H1 (cell line): ENCODE data around the gene CAMTA1. TPM values are rescaled to one million over a fixed set of nuclear protein-coding genes. Genes with fewer than 3 reads are reported as not detected.

Experiments used
- CTCF ChIA-PET: fragments of 300-600 bp; sonication (Branson Sonifier 250); formaldehyde crosslinking; loops from one replicate; lab custom pipeline; 2021; ENCODE audit not compliant: partially characterized antibody; lab: Charles Lee
- POLR2A ChIA-PET: fragments of 300-600 bp; sonication (Branson Sonifier 250); formaldehyde crosslinking; loops from one replicate; lab custom pipeline; 2021; ENCODE audit warnings: inconsistent platforms; ENCODE audit not compliant: partially characterized antibody; lab: Charles Lee
- DNase-seq, 2 experiments: peaks; one replicate each; pipeline versions ENCODE4 v3.0.0 to v3.0.0-alpha.2; 2010 to 2022; ENCODE audit warnings: low spot score in 2 of 2, low read depth in 1 of 2, mixed read lengths in 1 of 2
- FAIRE-seq: peaks from 2 replicates; lab custom pipeline; 2011; peaks lifted over from hg19 to GRCh38; lab: Jason Lieb, UNC
- H2AFZ ChIP-seq: 2 replicates; pipeline ENCODE4 v1.8.1; 2012; ENCODE audit warnings: low read length, inconsistent platforms
- H2AK5ac ChIP-seq: 2 replicates; pipeline ENCODE4 v1.6.1; 2013; ENCODE audit warnings: low read depth, low read length
- H2BK120ac ChIP-seq: replicated peaks from 2 replicates; pipeline ENCODE3; 2013; ENCODE audit warnings: low read depth, low read length, inconsistent platforms
- H2BK12ac ChIP-seq: 2 replicates; pipeline ENCODE4 v1.6.1; 2013; ENCODE audit warnings: low read depth, low read length
- H2BK15ac ChIP-seq: 2 replicates; pipeline ENCODE4 v1.6.1; 2013; ENCODE audit warnings: low read length
- H2BK20ac ChIP-seq: 2 replicates; pipeline ENCODE4 v1.6.1; 2013; ENCODE audit warnings: low read length
- H2BK5ac ChIP-seq: 2 replicates; pipeline ENCODE4 v1.6.1; 2013; ENCODE audit warnings: low read depth, low read length
- H3K14ac ChIP-seq: 2 replicates; pipeline ENCODE4 v1.6.1; 2013; ENCODE audit warnings: inconsistent platforms; ENCODE audit not compliant: insufficient read length
- H3K18ac ChIP-seq: 2 replicates; pipeline ENCODE4 v1.6.1; 2013; ENCODE audit warnings: low read length; ENCODE audit errors: extremely low read depth
- H3K23ac ChIP-seq: 2 replicates; pipeline ENCODE4 v1.6.1; 2013; ENCODE audit warnings: inconsistent platforms; ENCODE audit not compliant: insufficient read length
- H3K23me2 ChIP-seq: 2 replicates; pipeline ENCODE4 v1.6.1; 2013; ENCODE audit warnings: low read depth, low read length
- H3K27ac ChIP-seq: 2 replicates; pipeline ENCODE4 v1.6.1; 2011; ENCODE audit warnings: low read depth, low read length, inconsistent platforms
- H3K27me3 ChIP-seq, 4 experiments: replicated peaks in 1 of 4; 1 replicate in 1 of 4; 2 replicates in 3 of 4; pipeline versions ENCODE4 v1.6.1 to v1.8.1; 2011 to 2013; ENCODE audit warnings: low read length in 3 of 4, mild to moderate bottlenecking in 3 of 4, inconsistent platforms in 2 of 4, mixed read lengths in 2 of 4, moderate library complexity in 1 of 4; ENCODE audit not compliant: control insufficient read depth in 3 of 4, insufficient read depth in 3 of 4; ENCODE audit errors: extremely low read depth in 1 of 4
- H3K36me3 ChIP-seq, 4 experiments: 2 replicates each; pipeline versions ENCODE4 v1.6.1 to v1.8.1; 2011 to 2013; ENCODE audit warnings: mild to moderate bottlenecking in 4 of 4, low read length in 3 of 4, moderate library complexity in 2 of 4, control low read depth in 1 of 4, inconsistent platforms in 1 of 4; ENCODE audit not compliant: insufficient read depth in 4 of 4, control insufficient read depth in 2 of 4
- H3K4ac ChIP-seq: replicated peaks from 2 replicates; pipeline ENCODE3; 2013; ENCODE audit warnings: low read length, low read depth, mixed read lengths, inconsistent platforms; ENCODE audit not compliant: insufficient read length
- H3K4me1 ChIP-seq, 4 experiments: replicated peaks in 1 of 4; 1 replicate in 1 of 4; 2 replicates in 3 of 4; pipeline versions ENCODE4 v1.6.1 to v1.8.1; 2011 to 2013; ENCODE audit warnings: low read length in 3 of 4, inconsistent platforms in 2 of 4, mixed read lengths in 1 of 4; ENCODE audit not compliant: insufficient read depth in 4 of 4, control insufficient read depth in 3 of 4
- H3K4me2 ChIP-seq, 2 experiments: 2 replicates each; pipeline versions ENCODE4 v1.6.1 to v1.8.1; 2011 to 2013; ENCODE audit warnings: low read depth in 2 of 2, low read length in 2 of 2, control low read depth in 1 of 2, inconsistent platforms in 1 of 2, mild to moderate bottlenecking in 1 of 2; ENCODE audit not compliant: insufficient read depth in 1 of 2
- H3K4me3 ChIP-seq, 4 experiments: fragments of 200-600, 300-600 bp in 1 of 4; sonication (generic), shearing (Covaris generic), sonication (Bioruptor Twin) in 1 of 4; 2 replicates each; pipeline versions ENCODE4 v1.5.1 to v1.8.1; 2011 to 2016; ENCODE audit warnings: low read length in 4 of 4, low read depth in 3 of 4, control low read depth in 2 of 4, inconsistent platforms in 2 of 4, mild to moderate bottlenecking in 2 of 4, mixed read lengths in 1 of 4, moderate library complexity in 1 of 4; ENCODE audit not compliant: insufficient read depth in 2 of 4; ENCODE audit errors: extremely low read depth in 1 of 4
- H3K56ac ChIP-seq: replicated peaks from 2 replicates; pipeline ENCODE3; 2013; ENCODE audit warnings: low read depth, mild to moderate bottlenecking, mixed read lengths, low read length, inconsistent platforms; ENCODE audit not compliant: insufficient read length
- H3K79me1 ChIP-seq: 2 replicates; pipeline ENCODE4 v1.6.1; 2013; ENCODE audit warnings: low read depth, low read length, control low read depth
- H3K79me2 ChIP-seq, 2 experiments: 2 replicates each; pipeline versions ENCODE4 v1.6.1 to v1.8.1; 2012 to 2013; ENCODE audit warnings: low read length in 2 of 2, mild to moderate bottlenecking in 2 of 2, inconsistent platforms in 1 of 2; ENCODE audit not compliant: insufficient read depth in 2 of 2, control insufficient read depth in 1 of 2
- H3K9ac ChIP-seq, 4 experiments: replicated peaks in 1 of 4; 1 replicate in 1 of 4; 2 replicates in 3 of 4; pipeline versions ENCODE4 v1.6.1 to v1.8.1; 2011 to 2013; ENCODE audit warnings: low read depth in 3 of 4, low read length in 3 of 4, control low read depth in 2 of 4, mild to moderate bottlenecking in 2 of 4, moderate library complexity in 2 of 4, inconsistent platforms in 1 of 4; ENCODE audit errors: extremely low read depth in 1 of 4
- H3K9me3 ChIP-seq, 2 experiments: 2 replicates each; pipeline versions ENCODE4 v1.6.1 to v1.8.1; 2012 to 2013; ENCODE audit warnings: mild to moderate bottlenecking in 2 of 2, moderate library complexity in 2 of 2, control low read depth in 1 of 2, inconsistent platforms in 1 of 2, low read depth in 1 of 2, low read length in 1 of 2, mixed read lengths in 1 of 2; ENCODE audit not compliant: insufficient read depth in 2 of 2
- H4K20me1 ChIP-seq, 2 experiments: replicated peaks in 1 of 2; 2 replicates each; pipeline versions ENCODE3 to v1.8.1; 2011 to 2013; ENCODE audit warnings: inconsistent platforms in 2 of 2, low read length in 2 of 2, mild to moderate bottlenecking in 1 of 2; ENCODE audit not compliant: insufficient read depth in 2 of 2, control insufficient read depth in 1 of 2
- H4K5ac ChIP-seq: 2 replicates; pipeline ENCODE4 v1.6.1; 2013; ENCODE audit warnings: low read length, low read depth, mixed read lengths, inconsistent platforms; ENCODE audit not compliant: insufficient read length
- H4K8ac ChIP-seq: 2 replicates; pipeline ENCODE4 v1.8.0; 2013; ENCODE audit warnings: mild to moderate bottlenecking, moderate library complexity, low read length, inconsistent platforms; ENCODE audit not compliant: insufficient read depth; ENCODE audit errors: extremely low read depth
- H4K91ac ChIP-seq: replicated peaks from 2 replicates; pipeline ENCODE3; 2013; ENCODE audit warnings: low read length, mixed read lengths, inconsistent platforms; ENCODE audit not compliant: insufficient read length
- BRCA1 ChIP-seq: IDR thresholded peaks from 2 replicates; pipeline ENCODE4 v1.6.1; 2012; ENCODE audit warnings: low read depth, low read length, improper control_type of control experiment
- CBX5 ChIP-seq: fragments of 300-800, 300-1000 bp; sonication (generic); IDR thresholded peaks from 2 replicates; pipeline ENCODE4 v1.7.1; 2016; ENCODE audit warnings: antibody characterized with exemption, low read length, low read depth
- CTBP2 ChIP-seq: IDR thresholded peaks from 2 replicates; pipeline ENCODE4 v1.7.0; 2011; ENCODE audit warnings: borderline replicate concordance, mild to moderate bottlenecking, moderate library complexity, mixed read lengths, low read length; ENCODE audit not compliant: insufficient read depth, insufficient read length
- EP300 ChIP-seq, 2 experiments: IDR thresholded peaks; 1 replicate in 1 of 2; 2 replicates in 1 of 2; pipeline ENCODE4 v1.6.1; 2011 to 2012; ENCODE audit warnings: low read depth in 2 of 2, low read length in 2 of 2, mild to moderate bottlenecking in 2 of 2, borderline replicate concordance in 1 of 2, inconsistent platforms in 1 of 2, moderate library complexity in 1 of 2
- NANOG ChIP-seq: IDR thresholded peaks from 2 replicates; pipeline ENCODE4 v1.6.1; 2011; ENCODE audit warnings: low read length, low read depth, mild to moderate bottlenecking, inconsistent platforms; ENCODE audit not compliant: insufficient read depth, poor library complexity, severe bottlenecking
- POLR2AphosphoS5 ChIP-seq: IDR thresholded peaks from 2 replicates; pipeline ENCODE4 v1.6.1; 2011; ENCODE audit warnings: low read depth, low read length
- RBBP5 ChIP-seq: IDR thresholded peaks from 2 replicates; pipeline ENCODE4 v1.7.1; 2012; ENCODE audit warnings: low read depth, mild to moderate bottlenecking, inconsistent platforms, low read length, moderate library complexity, borderline replicate concordance
- SRF ChIP-seq: IDR thresholded peaks from 2 replicates; pipeline ENCODE4 v1.6.1; 2011; ENCODE audit warnings: mild to moderate bottlenecking, low read depth, low read length, moderate library complexity
- YY1 ChIP-seq: IDR thresholded peaks from 2 replicates; pipeline ENCODE4 v1.6.1; 2011; ENCODE audit warnings: low read depth, mild to moderate bottlenecking, low read length
- whole genome bisulfite sequencing, 2 experiments: shearing (Covaris generic) in 1 of 2; methylation state at CpG; one replicate each; pipeline versions ENCODE4 v1.1.6 to v1.1.7; 2013 to 2015; ENCODE audit warnings: low lambda C conversion rate in 2 of 2, mixed read lengths in 2 of 2, inconsistent platforms in 1 of 2, low coverage in 1 of 2, missing lambda C conversion rate in 1 of 2; ENCODE audit not compliant: insufficient replicate concordance in 2 of 2, insufficient coverage in 1 of 2, insufficient read length in 1 of 2; ENCODE audit errors: extremely low coverage in 1 of 2, missing lambda C conversion rate in 1 of 2; 5-methylcytosine and 5-hydroxymethylcytosine counted together
- polyA plus RNA-seq, 7 experiments: library from polyadenylated mRNA; depleted of rRNA in 3 of 7; stranded (reverse) in 5 of 7; unstranded in 2 of 7; fragments of >200 nt in 5 of 7; fragments of 200-250 nt in 2 of 7; gene quantifications; 1 replicate in 5 of 7; 2 replicates in 1 of 7; 4 replicates in 1 of 7; pipeline versions ENCODE4 v1.2.1 to v1.2.3, GENCODE V29; 2011 to 2013; ENCODE audit warnings: missing spikeins in 2 of 7, mixed read lengths in 2 of 7
- total RNA-seq: library from RNA; stranded (reverse); fragmentation: NEBNext Ultra II Directional; extraction: Animal tissue kit (Norgen Biotek cat#: 25700); gene quantifications from 2 replicates; pipeline ENCODE4 v1.2.1, GENCODE V29; 2021
- TF ChIP-seq, protein P1 (sequence below): IDR thresholded peaks from 2 replicates; pipeline ENCODE4 v1.6.1; 2012; ENCODE audit warnings: low read length, inconsistent platforms
- TF ChIP-seq, protein P2 (sequence below): IDR thresholded peaks from 2 replicates; pipeline ENCODE4 v1.6.1; 2011; ENCODE audit warnings: low read length, improper control_type of control experiment

CAMTA1 gene
- total and polyA plus RNA-seq, 2 of the 8 experiments (the other 6 are each of a cell fraction or from before 2014, with no cell fraction given) = 65.0 to 119 TPM

DNA sequence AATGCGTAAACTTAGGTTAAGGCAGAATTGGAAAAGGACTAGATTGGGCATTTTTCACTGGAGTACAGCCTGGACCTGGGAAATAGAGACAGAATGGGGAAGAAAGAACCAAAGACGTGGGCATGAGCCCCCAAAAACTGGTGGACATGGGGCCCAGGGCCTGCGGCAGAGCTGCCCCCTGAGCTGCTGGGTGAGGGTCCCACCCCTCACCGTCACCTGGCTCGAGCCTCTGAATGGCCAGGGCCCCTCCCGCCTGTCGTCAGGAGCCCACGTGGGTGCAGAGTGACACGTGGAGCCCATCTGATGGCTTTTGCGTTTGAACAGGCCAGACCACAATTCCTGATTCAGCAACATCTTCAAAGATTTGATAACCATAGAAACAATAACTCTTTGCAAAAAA lies 624.9 kb downstream of the CAMTA1 start:
- WGBS, 2 experiments = 87% methylated on average over 10 of the region's 10 CpGs; no CpG with 5 or more reads in 1 of the 2 experiments
- CTCF ChIA-PET = interaction anchor here (0.7 to 1.2 kb wide), 5 partner anchors 14 to 44 kb away, joined by 3 to 5 read pairs (median 4); no protein-coding TSS in a partner anchor
- Histone ChIP-seq H3K36me3 (no peaks in the 10 kb centered on the region), H2BK12ac (no peak overlapping the region), H3K79me1 (no peaks in the 10 kb centered on the region), H4K91ac (no peak overlapping the region), H2BK120ac (no peak overlapping the region), H2BK5ac (no peak overlapping the region), H3K9ac (no peak overlapping the region), H3K4me1 (peaks cover 0 to 4% (median 2%) of the 10 kb centered on the region in 4 experiments; a peak in 5 of 7 replicates), H3K4me2 (no peak overlapping the region), H3K14ac (no peak overlapping the region), H3K9me3 (no peaks in the 10 kb centered on the region), H2BK20ac (no peak overlapping the region), H3K27ac (no peak overlapping the region), H2AK5ac (no peak overlapping the region), H3K4me3 (no peak overlapping the region), H2AFZ (no peak overlapping the region), H2BK15ac (no peak overlapping the region), H3K4ac (no peak overlapping the region), H3K27me3 (no peaks in the 10 kb centered on the region), H3K23me2 (no peaks in the 10 kb centered on the region), H4K8ac (no peak overlapping the region), H3K79me2 (no peaks in the 10 kb centered on the region), H3K56ac (no peak overlapping the region), H4K5ac (no peak overlapping the region), H3K18ac (no peak overlapping the region), H3K23ac (no peak overlapping the region), H4K20me1 (no peaks in the 10 kb centered on the region)
- no peak for FAIRE-seq
- POLR2A ChIA-PET = no interaction called here
- TF ChIP-seq POLR2AphosphoS5 = no peak
- TF ChIP-seq EP300 (IDR thresholded peaks at IDR 0.05; ENCODE audit: borderline replicate concordance in 1 of 2, low read depth in 2 of 2, low read length in 2 of 2) = no peak
- TF ChIP-seq CTBP2 = no peak
- no peak for TF ChIP-seq RBBP5
- TF ChIP-seq YY1 = no peak
- no peak for TF ChIP-seq NANOG
- TF ChIP-seq, protein P1, sequence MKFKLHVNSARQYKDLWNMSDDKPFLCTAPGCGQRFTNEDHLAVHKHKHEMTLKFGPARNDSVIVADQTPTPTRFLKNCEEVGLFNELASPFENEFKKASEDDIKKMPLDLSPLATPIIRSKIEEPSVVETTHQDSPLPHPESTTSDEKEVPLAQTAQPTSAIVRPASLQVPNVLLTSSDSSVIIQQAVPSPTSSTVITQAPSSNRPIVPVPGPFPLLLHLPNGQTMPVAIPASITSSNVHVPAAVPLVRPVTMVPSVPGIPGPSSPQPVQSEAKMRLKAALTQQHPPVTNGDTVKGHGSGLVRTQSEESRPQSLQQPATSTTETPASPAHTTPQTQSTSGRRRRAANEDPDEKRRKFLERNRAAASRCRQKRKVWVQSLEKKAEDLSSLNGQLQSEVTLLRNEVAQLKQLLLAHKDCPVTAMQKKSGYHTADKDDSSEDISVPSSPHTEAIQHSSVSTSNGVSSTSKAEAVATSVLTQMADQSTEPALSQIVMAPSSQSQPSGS = no peak
- TF ChIP-seq, protein P2, sequence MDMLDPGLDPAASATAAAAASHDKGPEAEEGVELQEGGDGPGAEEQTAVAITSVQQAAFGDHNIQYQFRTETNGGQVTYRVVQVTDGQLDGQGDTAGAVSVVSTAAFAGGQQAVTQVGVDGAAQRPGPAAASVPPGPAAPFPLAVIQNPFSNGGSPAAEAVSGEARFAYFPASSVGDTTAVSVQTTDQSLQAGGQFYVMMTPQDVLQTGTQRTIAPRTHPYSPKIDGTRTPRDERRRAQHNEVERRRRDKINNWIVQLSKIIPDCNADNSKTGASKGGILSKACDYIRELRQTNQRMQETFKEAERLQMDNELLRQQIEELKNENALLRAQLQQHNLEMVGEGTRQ = no peak
- TF ChIP-seq CBX5 = no peak
- no peak for TF ChIP-seq SRF
- no peak for TF ChIP-seq BRCA1
- peak in 1 of 2 experiments; percentile 23 for DNase-seq
